GM21529 (cell line): Measurements from ENCODE around the gene PHLDB1.

ENCODE experiments used
- ATAC-seq: cut with Tn5 transposase; IDR thresholded peaks from one replicate; pipeline ENCODE4 v1.9.1; 2021; ENCODE audit not compliant: unreplicated experiment

PHLDB1 gene

GRCh38 chr11:118636569-118637290 is 29.3 kb downstream of the PHLDB1 start:
- no peak for ATAC-seq

GRCh38 chr11:118638726-118639125 is 31.3 kb downstream of the PHLDB1 start:
- ATAC-seq = no peak

- no peak for ATAC-seq
Measured at GRCh38 chr11:118639899-118640298, 32.5 kb downstream of the PHLDB1 start.

- no peak for ATAC-seq
Measured at GRCh38 chr11:118640332-118641154, 33.1 kb downstream of the PHLDB1 start.

GRCh38 chr11:118641397-118642019 is 34.1 kb downstream of the PHLDB1 start:
- no peak for ATAC-seq

- no peak for ATAC-seq
Measured at GRCh38 chr11:118643142-118643994, 36.0 kb downstream of the PHLDB1 start.

GRCh38 chr11:118643995-118644345 is 36.6 kb downstream of the PHLDB1 start:
- ATAC-seq = no peak

- no peak for ATAC-seq
Measured at GRCh38 chr11:118644496-118644895, 37.1 kb downstream of the PHLDB1 start.

GRCh38 chr11:118645066-118645715 is 37.8 kb downstream of the PHLDB1 start:
- ATAC-seq = no peak

- ATAC-seq = no peak
Measured at GRCh38 chr11:118646393-118646792, 39.0 kb downstream of the PHLDB1 start.

GRCh38 chr11:118648291-118648690 is 40.9 kb downstream of the PHLDB1 start:
- ATAC-seq = no peak

GRCh38 chr11:118649941-118650340 is 42.5 kb downstream of the PHLDB1 start:
- ATAC-seq = no peak

GRCh38 chr11:118650366-118650765 is 43.0 kb downstream of the PHLDB1 start:
- ATAC-seq = no peak

- ATAC-seq = no peak
Measured at GRCh38 chr11:118651820-118652219, 44.4 kb downstream of the PHLDB1 start.

GRCh38 chr11:118652681-118653181 is 45.3 kb downstream of the PHLDB1 start:
- ATAC-seq = no peak

GRCh38 chr11:118653684-118654390 is 46.4 kb downstream of the PHLDB1 start:
- ATAC-seq = no peak

- ATAC-seq = no peak
Measured at GRCh38 chr11:118655486-118656190, 48.2 kb downstream of the PHLDB1 start.

GRCh38 chr11:118656563-118657165 is 49.2 kb downstream of the PHLDB1 start:
- ATAC-seq = no peak

GRCh38 chr11:118657238-118657637 is 49.8 kb downstream of the PHLDB1 start:
- no peak for ATAC-seq
